PFSK-1 (cell line): ENCODE measurements around the gene ZDHHC14.

Experiments used
- FOXP2 ChIP-seq: optimal IDR thresholded peaks from 2 replicates; pipeline ENCODE3; 2011; ENCODE audit warnings: borderline replicate concordance, control low read depth, inconsistent platforms; ENCODE audit not compliant: insufficient read depth; ENCODE audit errors: extremely low read length, extremely low read depth
- POLR2AphosphoS5 ChIP-seq: IDR thresholded peaks from 2 replicates; pipeline ENCODE4 v1.6.1; 2012; ENCODE audit warnings: low read depth, mild to moderate bottlenecking, control low read depth, low read length, moderate library complexity
- SIN3A ChIP-seq: IDR thresholded peaks from 2 replicates; pipeline ENCODE4 v1.6.1; 2012; ENCODE audit warnings: mild to moderate bottlenecking, low read length, moderate library complexity, borderline replicate concordance; ENCODE audit not compliant: insufficient read depth
- TAF1 ChIP-seq: IDR thresholded peaks from 2 replicates; pipeline ENCODE4 v1.6.1; 2012; ENCODE audit warnings: low read length, control low read depth, borderline replicate concordance; ENCODE audit not compliant: insufficient read depth
- TF ChIP-seq, protein P1 (sequence below), 2 experiments: IDR thresholded peaks; 2 replicates each; pipeline versions ENCODE4 v1.6.1 to v1.8.0; 2011 to 2012; ENCODE audit warnings: low read depth in 2 of 2, low read length in 2 of 2, control low read depth in 1 of 2, inconsistent platforms in 1 of 2, mild to moderate bottlenecking in 1 of 2, moderate library complexity in 1 of 2; ENCODE audit not compliant: insufficient read depth in 1 of 2

ZDHHC14 gene

DNA sequence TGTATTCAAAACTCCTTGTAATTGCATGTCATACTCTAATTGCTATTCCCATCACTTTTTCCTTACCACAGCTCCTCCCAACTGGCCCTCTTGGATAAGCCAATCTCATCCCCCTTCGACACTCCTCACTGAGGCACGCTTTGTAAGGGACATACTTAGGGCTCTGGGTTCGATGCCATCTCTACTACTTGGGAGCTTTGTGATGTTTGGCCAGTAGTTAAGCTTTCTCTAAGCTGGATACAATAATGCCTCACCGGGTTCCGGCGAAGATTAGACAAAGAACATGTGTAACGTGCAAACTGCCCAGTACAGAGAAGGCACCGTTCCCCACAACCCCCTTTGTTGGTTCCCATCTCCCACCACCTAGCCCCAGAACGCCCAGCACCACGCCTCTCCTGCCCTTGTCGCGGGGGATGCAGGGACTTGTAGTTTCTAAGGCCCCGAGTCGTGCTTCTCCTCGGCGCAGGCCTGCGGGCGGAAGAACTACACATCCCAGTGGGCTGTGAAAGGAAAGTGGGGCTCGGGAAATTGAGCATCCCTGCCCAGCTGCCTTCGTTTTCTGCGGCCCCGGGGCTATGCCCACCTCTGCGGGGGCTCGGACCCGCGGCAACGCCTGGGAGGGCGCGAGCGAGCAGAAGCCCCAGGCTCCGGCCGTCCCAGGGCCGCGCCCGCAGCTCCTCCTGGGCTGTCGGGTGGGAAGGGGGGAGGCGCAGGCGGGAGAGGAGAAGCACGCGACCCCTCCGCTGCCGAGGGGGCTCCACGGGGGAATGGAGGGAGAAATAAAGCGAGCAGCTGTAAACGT lies 1.1 kb upstream of the ZDHHC14 start:
- TF ChIP-seq FOXP2, result peak; percentile 29
- TF ChIP-seq, protein P1, sequence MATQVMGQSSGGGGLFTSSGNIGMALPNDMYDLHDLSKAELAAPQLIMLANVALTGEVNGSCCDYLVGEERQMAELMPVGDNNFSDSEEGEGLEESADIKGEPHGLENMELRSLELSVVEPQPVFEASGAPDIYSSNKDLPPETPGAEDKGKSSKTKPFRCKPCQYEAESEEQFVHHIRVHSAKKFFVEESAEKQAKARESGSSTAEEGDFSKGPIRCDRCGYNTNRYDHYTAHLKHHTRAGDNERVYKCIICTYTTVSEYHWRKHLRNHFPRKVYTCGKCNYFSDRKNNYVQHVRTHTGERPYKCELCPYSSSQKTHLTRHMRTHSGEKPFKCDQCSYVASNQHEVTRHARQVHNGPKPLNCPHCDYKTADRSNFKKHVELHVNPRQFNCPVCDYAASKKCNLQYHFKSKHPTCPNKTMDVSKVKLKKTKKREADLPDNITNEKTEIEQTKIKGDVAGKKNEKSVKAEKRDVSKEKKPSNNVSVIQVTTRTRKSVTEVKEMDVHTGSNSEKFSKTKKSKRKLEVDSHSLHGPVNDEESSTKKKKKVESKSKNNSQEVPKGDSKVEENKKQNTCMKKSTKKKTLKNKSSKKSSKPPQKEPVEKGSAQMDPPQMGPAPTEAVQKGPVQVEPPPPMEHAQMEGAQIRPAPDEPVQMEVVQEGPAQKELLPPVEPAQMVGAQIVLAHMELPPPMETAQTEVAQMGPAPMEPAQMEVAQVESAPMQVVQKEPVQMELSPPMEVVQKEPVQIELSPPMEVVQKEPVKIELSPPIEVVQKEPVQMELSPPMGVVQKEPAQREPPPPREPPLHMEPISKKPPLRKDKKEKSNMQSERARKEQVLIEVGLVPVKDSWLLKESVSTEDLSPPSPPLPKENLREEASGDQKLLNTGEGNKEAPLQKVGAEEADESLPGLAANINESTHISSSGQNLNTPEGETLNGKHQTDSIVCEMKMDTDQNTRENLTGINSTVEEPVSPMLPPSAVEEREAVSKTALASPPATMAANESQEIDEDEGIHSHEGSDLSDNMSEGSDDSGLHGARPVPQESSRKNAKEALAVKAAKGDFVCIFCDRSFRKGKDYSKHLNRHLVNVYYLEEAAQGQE (IDR thresholded peaks at IDR 0.05; ENCODE audit: insufficient read depth in 1 of 2, low read depth in 2 of 2, low read length in 2 of 2), result no peak

DNA sequence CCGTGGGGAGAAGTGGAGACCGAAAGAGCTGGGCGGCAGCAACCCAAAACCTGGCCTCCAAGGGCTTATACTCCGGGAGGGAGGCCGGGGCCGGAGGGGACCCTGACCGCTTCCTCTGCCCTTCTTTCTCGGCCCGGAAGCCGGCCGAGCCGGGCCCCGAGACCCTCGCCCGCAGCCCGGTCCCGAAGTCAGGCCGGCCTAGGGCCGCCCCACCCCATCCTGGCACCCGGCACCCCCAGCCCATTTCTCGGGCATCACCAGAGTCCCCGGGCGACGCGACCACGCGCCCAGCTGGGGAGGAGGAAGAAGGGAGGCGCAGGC lies 572 bp upstream of the ZDHHC14 start:
- TF ChIP-seq, protein P1 (IDR thresholded peaks at IDR 0.05; ENCODE audit: insufficient read depth in 1 of 2, low read depth in 2 of 2, low read length in 2 of 2), result no peak
- no peak for TF ChIP-seq TAF1

DNA sequence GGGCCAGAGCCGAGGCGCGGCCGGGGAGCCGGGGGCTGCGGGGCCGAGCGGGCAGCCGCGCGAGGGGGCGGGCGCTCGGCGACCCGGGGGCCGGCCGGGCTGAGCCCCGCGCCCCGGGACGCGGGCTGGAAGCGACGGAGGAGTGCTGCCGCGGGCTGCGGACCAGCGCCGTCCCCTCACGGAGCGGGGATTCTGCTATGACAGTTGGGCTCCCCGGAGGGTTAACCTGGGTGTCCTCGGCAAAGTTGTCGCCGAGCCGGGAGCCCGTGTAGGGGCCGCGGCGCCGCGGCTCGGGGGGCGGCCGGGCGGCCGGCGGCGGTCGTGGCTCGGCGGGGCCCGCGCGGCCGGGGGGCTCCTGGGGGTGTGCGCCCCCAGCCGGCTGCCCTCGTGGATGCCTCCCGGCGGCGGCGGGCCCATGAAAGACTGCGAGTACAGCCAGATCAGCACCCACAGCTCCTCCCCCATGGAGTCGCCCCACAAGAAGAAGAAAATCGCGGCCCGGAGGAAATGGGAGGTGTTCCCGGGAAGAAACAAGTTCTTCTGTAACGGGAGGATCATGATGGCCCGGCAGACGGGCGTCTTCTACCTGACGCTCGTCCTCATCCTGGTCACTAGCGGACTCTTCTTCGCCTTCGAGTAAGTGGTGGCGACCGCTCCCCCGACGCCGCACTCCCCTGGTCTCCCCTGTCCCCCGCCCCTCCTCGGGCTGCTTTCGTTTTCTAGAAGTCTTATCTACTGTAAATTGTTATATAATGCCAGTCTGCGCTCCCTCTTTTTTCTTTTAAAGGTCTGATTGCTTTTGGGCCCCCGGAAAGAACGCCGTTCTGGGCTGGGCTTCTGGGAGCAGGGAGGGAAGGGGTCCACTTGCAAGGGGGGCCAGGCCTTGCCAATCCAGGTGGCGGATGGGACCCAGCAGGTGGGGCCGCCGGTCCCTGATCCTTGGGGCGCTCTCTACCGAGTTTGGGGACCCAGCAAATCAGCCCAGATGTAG lies 936 bp downstream of the ZDHHC14 start:
- TF ChIP-seq POLR2AphosphoS5 (no peak), TAF1 (no peak), SIN3A (no peak), FOXP2 (no peak)
- TF ChIP-seq, protein P1 (IDR thresholded peaks at IDR 0.05; ENCODE audit: insufficient read depth in 1 of 2, low read depth in 2 of 2, low read length in 2 of 2), result no peak

DNA sequence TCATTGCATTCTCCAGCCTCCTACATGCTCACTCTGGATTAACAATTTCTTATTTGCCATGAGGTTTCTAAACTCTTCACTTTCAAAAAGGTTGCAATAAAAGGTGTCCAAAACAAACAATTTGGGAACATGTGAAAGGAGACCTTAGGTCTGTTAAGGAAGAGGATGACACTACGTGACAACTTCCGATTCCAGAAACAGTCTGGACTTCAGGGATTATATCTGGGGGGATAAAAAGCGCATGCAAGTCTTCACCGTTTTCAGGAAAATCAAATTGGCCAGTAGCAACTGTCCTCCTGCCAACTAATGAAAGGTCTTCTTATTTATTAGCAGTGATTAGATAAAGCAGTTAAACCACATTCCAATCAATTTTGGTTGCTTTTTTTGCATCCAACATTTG lies 1.8 kb downstream of the ZDHHC14 start:
- TF ChIP-seq, protein P1 (IDR thresholded peaks at IDR 0.05; ENCODE audit: insufficient read depth in 1 of 2, low read depth in 2 of 2, low read length in 2 of 2), result no peak
- TF ChIP-seq POLR2AphosphoS5, result no peak
- no peak for TF ChIP-seq FOXP2
- TF ChIP-seq TAF1, result no peak
- no peak for TF ChIP-seq SIN3A
